H1 (cell line): Measurements from ENCODE around the gene PDK1. TPM values are rescaled to one million over a fixed set of nuclear protein-coding genes. Genes with fewer than 3 reads are reported as not detected.

Experiments used
- CTCF ChIA-PET: fragments of 300-600 bp; sonication (Branson Sonifier 250); formaldehyde crosslinking; loops from one replicate; lab custom pipeline; 2021; ENCODE audit not compliant: partially characterized antibody; lab: Charles Lee
- POLR2A ChIA-PET: fragments of 300-600 bp; sonication (Branson Sonifier 250); formaldehyde crosslinking; loops from one replicate; lab custom pipeline; 2021; ENCODE audit warnings: inconsistent platforms; ENCODE audit not compliant: partially characterized antibody; lab: Charles Lee
- DNase-seq, 2 experiments: peaks; one replicate each; pipeline versions ENCODE4 v3.0.0 to v3.0.0-alpha.2; 2010 to 2022; ENCODE audit warnings: low spot score in 2 of 2, low read depth in 1 of 2, mixed read lengths in 1 of 2
- FAIRE-seq: peaks from 2 replicates; lab custom pipeline; 2011; peaks lifted over from hg19 to GRCh38; lab: Jason Lieb, UNC
- H2AFZ ChIP-seq: 2 replicates; pipeline ENCODE4 v1.8.1; 2012; ENCODE audit warnings: low read length, inconsistent platforms
- H2AK5ac ChIP-seq: 2 replicates; pipeline ENCODE4 v1.6.1; 2013; ENCODE audit warnings: low read depth, low read length
- H2BK120ac ChIP-seq: replicated peaks from 2 replicates; pipeline ENCODE3; 2013; ENCODE audit warnings: low read depth, low read length, inconsistent platforms
- H2BK12ac ChIP-seq: 2 replicates; pipeline ENCODE4 v1.6.1; 2013; ENCODE audit warnings: low read depth, low read length
- H2BK15ac ChIP-seq: 2 replicates; pipeline ENCODE4 v1.6.1; 2013; ENCODE audit warnings: low read length
- H2BK20ac ChIP-seq: 2 replicates; pipeline ENCODE4 v1.6.1; 2013; ENCODE audit warnings: low read length
- H2BK5ac ChIP-seq: 2 replicates; pipeline ENCODE4 v1.6.1; 2013; ENCODE audit warnings: low read depth, low read length
- H3K14ac ChIP-seq: 2 replicates; pipeline ENCODE4 v1.6.1; 2013; ENCODE audit warnings: inconsistent platforms; ENCODE audit not compliant: insufficient read length
- H3K18ac ChIP-seq: 2 replicates; pipeline ENCODE4 v1.6.1; 2013; ENCODE audit warnings: low read length; ENCODE audit errors: extremely low read depth
- H3K23ac ChIP-seq: 2 replicates; pipeline ENCODE4 v1.6.1; 2013; ENCODE audit warnings: inconsistent platforms; ENCODE audit not compliant: insufficient read length
- H3K23me2 ChIP-seq: 2 replicates; pipeline ENCODE4 v1.6.1; 2013; ENCODE audit warnings: low read depth, low read length
- H3K27ac ChIP-seq: 2 replicates; pipeline ENCODE4 v1.6.1; 2011; ENCODE audit warnings: low read depth, low read length, inconsistent platforms
- H3K27me3 ChIP-seq, 4 experiments: replicated peaks in 1 of 4; 1 replicate in 1 of 4; 2 replicates in 3 of 4; pipeline versions ENCODE4 v1.6.1 to v1.8.1; 2011 to 2013; ENCODE audit warnings: low read length in 3 of 4, mild to moderate bottlenecking in 3 of 4, inconsistent platforms in 2 of 4, mixed read lengths in 2 of 4, moderate library complexity in 1 of 4; ENCODE audit not compliant: control insufficient read depth in 3 of 4, insufficient read depth in 3 of 4; ENCODE audit errors: extremely low read depth in 1 of 4
- H3K36me3 ChIP-seq, 4 experiments: 2 replicates each; pipeline versions ENCODE4 v1.6.1 to v1.8.1; 2011 to 2013; ENCODE audit warnings: mild to moderate bottlenecking in 4 of 4, low read length in 3 of 4, moderate library complexity in 2 of 4, control low read depth in 1 of 4, inconsistent platforms in 1 of 4; ENCODE audit not compliant: insufficient read depth in 4 of 4, control insufficient read depth in 2 of 4
- H3K4ac ChIP-seq: replicated peaks from 2 replicates; pipeline ENCODE3; 2013; ENCODE audit warnings: low read length, low read depth, mixed read lengths, inconsistent platforms; ENCODE audit not compliant: insufficient read length
- H3K4me1 ChIP-seq, 4 experiments: replicated peaks in 1 of 4; 1 replicate in 1 of 4; 2 replicates in 3 of 4; pipeline versions ENCODE4 v1.6.1 to v1.8.1; 2011 to 2013; ENCODE audit warnings: low read length in 3 of 4, inconsistent platforms in 2 of 4, mixed read lengths in 1 of 4; ENCODE audit not compliant: insufficient read depth in 4 of 4, control insufficient read depth in 3 of 4
- H3K4me2 ChIP-seq, 2 experiments: 2 replicates each; pipeline versions ENCODE4 v1.6.1 to v1.8.1; 2011 to 2013; ENCODE audit warnings: low read depth in 2 of 2, low read length in 2 of 2, control low read depth in 1 of 2, inconsistent platforms in 1 of 2, mild to moderate bottlenecking in 1 of 2; ENCODE audit not compliant: insufficient read depth in 1 of 2
- H3K4me3 ChIP-seq, 4 experiments: fragments of 200-600, 300-600 bp in 1 of 4; sonication (generic), shearing (Covaris generic), sonication (Bioruptor Twin) in 1 of 4; 2 replicates each; pipeline versions ENCODE4 v1.5.1 to v1.8.1; 2011 to 2016; ENCODE audit warnings: low read length in 4 of 4, low read depth in 3 of 4, control low read depth in 2 of 4, inconsistent platforms in 2 of 4, mild to moderate bottlenecking in 2 of 4, mixed read lengths in 1 of 4, moderate library complexity in 1 of 4; ENCODE audit not compliant: insufficient read depth in 2 of 4; ENCODE audit errors: extremely low read depth in 1 of 4
- H3K56ac ChIP-seq: replicated peaks from 2 replicates; pipeline ENCODE3; 2013; ENCODE audit warnings: low read depth, mild to moderate bottlenecking, mixed read lengths, low read length, inconsistent platforms; ENCODE audit not compliant: insufficient read length
- H3K79me1 ChIP-seq: 2 replicates; pipeline ENCODE4 v1.6.1; 2013; ENCODE audit warnings: low read depth, low read length, control low read depth
- H3K79me2 ChIP-seq, 2 experiments: 2 replicates each; pipeline versions ENCODE4 v1.6.1 to v1.8.1; 2012 to 2013; ENCODE audit warnings: low read length in 2 of 2, mild to moderate bottlenecking in 2 of 2, inconsistent platforms in 1 of 2; ENCODE audit not compliant: insufficient read depth in 2 of 2, control insufficient read depth in 1 of 2
- H3K9ac ChIP-seq, 4 experiments: replicated peaks in 1 of 4; 1 replicate in 1 of 4; 2 replicates in 3 of 4; pipeline versions ENCODE4 v1.6.1 to v1.8.1; 2011 to 2013; ENCODE audit warnings: low read depth in 3 of 4, low read length in 3 of 4, control low read depth in 2 of 4, mild to moderate bottlenecking in 2 of 4, moderate library complexity in 2 of 4, inconsistent platforms in 1 of 4; ENCODE audit errors: extremely low read depth in 1 of 4
- H3K9me3 ChIP-seq, 2 experiments: 2 replicates each; pipeline versions ENCODE4 v1.6.1 to v1.8.1; 2012 to 2013; ENCODE audit warnings: mild to moderate bottlenecking in 2 of 2, moderate library complexity in 2 of 2, control low read depth in 1 of 2, inconsistent platforms in 1 of 2, low read depth in 1 of 2, low read length in 1 of 2, mixed read lengths in 1 of 2; ENCODE audit not compliant: insufficient read depth in 2 of 2
- H4K20me1 ChIP-seq, 2 experiments: replicated peaks in 1 of 2; 2 replicates each; pipeline versions ENCODE3 to v1.8.1; 2011 to 2013; ENCODE audit warnings: inconsistent platforms in 2 of 2, low read length in 2 of 2, mild to moderate bottlenecking in 1 of 2; ENCODE audit not compliant: insufficient read depth in 2 of 2, control insufficient read depth in 1 of 2
- H4K5ac ChIP-seq: 2 replicates; pipeline ENCODE4 v1.6.1; 2013; ENCODE audit warnings: low read length, low read depth, mixed read lengths, inconsistent platforms; ENCODE audit not compliant: insufficient read length
- H4K8ac ChIP-seq: 2 replicates; pipeline ENCODE4 v1.8.0; 2013; ENCODE audit warnings: mild to moderate bottlenecking, moderate library complexity, low read length, inconsistent platforms; ENCODE audit not compliant: insufficient read depth; ENCODE audit errors: extremely low read depth
- H4K91ac ChIP-seq: replicated peaks from 2 replicates; pipeline ENCODE3; 2013; ENCODE audit warnings: low read length, mixed read lengths, inconsistent platforms; ENCODE audit not compliant: insufficient read length
- CBX5 ChIP-seq: fragments of 300-800, 300-1000 bp; sonication (generic); IDR thresholded peaks from 2 replicates; pipeline ENCODE4 v1.7.1; 2016; ENCODE audit warnings: antibody characterized with exemption, low read length, low read depth
- GTF2F1 ChIP-seq: IDR thresholded peaks from 2 replicates; pipeline ENCODE4 v1.6.1; 2012; ENCODE audit warnings: low read depth, low read length, improper control_type of control experiment, borderline replicate concordance
- KDM5A ChIP-seq: fragments of 200-600 bp; IDR thresholded peaks from 2 replicates; pipeline ENCODE4 v1.7.1; 2012; ENCODE audit warnings: mild to moderate bottlenecking, low read length, inconsistent platforms, mixed read lengths
- NANOG ChIP-seq: IDR thresholded peaks from 2 replicates; pipeline ENCODE4 v1.6.1; 2011; ENCODE audit warnings: low read length, low read depth, mild to moderate bottlenecking, inconsistent platforms; ENCODE audit not compliant: insufficient read depth, poor library complexity, severe bottlenecking
- NRF1 ChIP-seq: IDR thresholded peaks from 2 replicates; pipeline ENCODE4 v1.6.1; 2011; ENCODE audit warnings: mild to moderate bottlenecking, low read depth, low read length, improper control_type of control experiment
- ZNF274 ChIP-seq: IDR thresholded peaks from 2 replicates; pipeline ENCODE4 v1.7.0; 2012; ENCODE audit warnings: low read length, borderline replicate concordance; ENCODE audit errors: extremely low read depth
- WGBS, 2 experiments: shearing (Covaris generic) in 1 of 2; methylation state at CpG; one replicate each; pipeline versions ENCODE4 v1.1.6 to v1.1.7; 2013 to 2015; ENCODE audit warnings: low lambda C conversion rate in 2 of 2, mixed read lengths in 2 of 2, inconsistent platforms in 1 of 2, low coverage in 1 of 2, missing lambda C conversion rate in 1 of 2; ENCODE audit not compliant: insufficient replicate concordance in 2 of 2, insufficient coverage in 1 of 2, insufficient read length in 1 of 2; ENCODE audit errors: extremely low coverage in 1 of 2, missing lambda C conversion rate in 1 of 2; 5-methylcytosine and 5-hydroxymethylcytosine counted together
- polyA plus RNA-seq, 7 experiments: library from polyadenylated mRNA; depleted of rRNA in 3 of 7; stranded (reverse) in 5 of 7; unstranded in 2 of 7; fragments of >200 nt in 5 of 7; fragments of 200-250 nt in 2 of 7; gene quantifications; 1 replicate in 5 of 7; 2 replicates in 1 of 7; 4 replicates in 1 of 7; pipeline versions ENCODE4 v1.2.1 to v1.2.3, GENCODE V29; 2011 to 2013; ENCODE audit warnings: missing spikeins in 2 of 7, mixed read lengths in 2 of 7
- total RNA-seq: library from RNA; stranded (reverse); fragmentation: NEBNext Ultra II Directional; extraction: Animal tissue kit (Norgen Biotek cat#: 25700); gene quantifications from 2 replicates; pipeline ENCODE4 v1.2.1, GENCODE V29; 2021

PDK1 gene
- total and polyA plus RNA-seq, 2 of the 8 experiments (the other 6 are each of a cell fraction or from before 2014, with no cell fraction given): 18.2 to 21.9 TPM

- H3K4me3 ChIP-seq: no peak overlapping the region
Observed at GRCh38 chr2:172560721-172561120, 4.8 kb downstream of the PDK1 start.

More at GRCh38 chr2:172560721-172561120, 4.8 kb downstream of the PDK1 start:
- peaks cover 0 to 3% (median under 1%) of the 10 kb centered on the region in 4 experiments; a peak in 2 of 7 replicates for H3K4me1 ChIP-seq
- H4K91ac ChIP-seq: no peak overlapping the region
- H3K9ac ChIP-seq: no peak overlapping the region
- no peak overlapping the region for H3K56ac ChIP-seq
- DNase-seq (no peak), FAIRE-seq (no peak)
- no peak overlapping the region for H4K5ac ChIP-seq
- peaks cover 6% of the 10 kb centered on the region; the same call in 1 of the 2 replicates for H3K23me2 ChIP-seq
- no peak overlapping the region for H4K8ac ChIP-seq
- peaks cover 1 to 35% (median 15%) of the 10 kb centered on the region in 4 experiments; a peak in 6 of 8 replicates for H3K36me3 ChIP-seq
- peaks cover 0 to 1% (median 0%) of the 10 kb centered on the region in 4 experiments; a peak in 1 of 7 replicates for H3K27me3 ChIP-seq
- H2BK120ac ChIP-seq: no peak overlapping the region
- H3K23ac ChIP-seq: no peak overlapping the region
- H3K79me2 ChIP-seq: peaks cover 4 to 63% of the 10 kb centered on the region in 2 experiments; a peak in 2 of 4 replicates
- H2AK5ac ChIP-seq: no peak overlapping the region
- CTCF ChIA-PET: interaction anchor here (1.5 kb wide), 1 partner anchor 95 kb away, joined by 3 read pairs; no protein-coding TSS in a partner anchor
- H2BK20ac ChIP-seq: no peak overlapping the region
- H3K4me2 ChIP-seq: no peak overlapping the region
- H4K20me1 ChIP-seq: peaks cover 0 to 2% of the 10 kb centered on the region in 2 experiments
- no peak overlapping the region for H2AFZ ChIP-seq
- no peaks in the 10 kb centered on the region for H3K9me3 ChIP-seq
- WGBS, 2 experiments: 84% methylated on average over 2 of the region's 2 CpGs; no CpG with 5 or more reads in 1 of the 2 experiments
- no peak overlapping the region for H2BK12ac ChIP-seq
- H3K79me1 ChIP-seq: peaks cover 3% of the 10 kb centered on the region; the same call in 1 of the 2 replicates
- H3K18ac ChIP-seq: no peak overlapping the region
- TF ChIP-seq KDM5A (no peak), CBX5 (no peak), ZNF274 (no peak), NANOG (no peak), GTF2F1 (no peak), NRF1 (no peak)
- TF ChIP-seq, all 59 proteins: peak for 0
- no peak overlapping the region for H3K14ac ChIP-seq
- no peak overlapping the region for H2BK15ac ChIP-seq
- POLR2A ChIA-PET: interaction anchor here (1.6 kb wide), 1 partner anchor 9 kb away, joined by 4 read pairs; no protein-coding TSS in a partner anchor
- H3K27ac ChIP-seq: no peak overlapping the region
- H2BK5ac ChIP-seq: no peak overlapping the region
- no peak overlapping the region for H3K4ac ChIP-seq
